Lung (tissue), 16 donors: ENCODE results near the gene OR10A7. TPM values are rescaled to one million over a fixed set of nuclear protein-coding genes. Genes with fewer than 3 reads are reported as not detected.
"Not testable (repeated sequence)": the region's sequence is repeated elsewhere in the genome, so short reads cannot be mapped to it uniquely, and the experiment has no call there.

Experiments
- ATAC-seq: fragments of 200-7000 bp; cut with Tn5 transposase; one replicate; pipeline ENCODE4 v1.9.1; 2020; ENCODE audit warnings: moderate number of reproducible peaks; ENCODE audit not compliant: insufficient read depth, low FRiP score
- DNase-seq, 3 donors: peaks; one replicate each; pipeline ENCODE4 v3.0.0-alpha.2; 2013 to 2017
- H3K27ac ChIP-seq, 2 donors: one replicate each; pipeline ENCODE4 v1.5.1; 2013; ENCODE audit warnings: mild to moderate bottlenecking in 2 of 2, moderate library complexity in 2 of 2, control low read depth in 1 of 2, inconsistent platforms in 1 of 2, low read depth in 1 of 2, low read length in 1 of 2
- H3K27me3 ChIP-seq, 3 donors: one replicate each; pipeline ENCODE4 v1.5.1; 2013; ENCODE audit warnings: low read length in 2 of 3; ENCODE audit not compliant: control insufficient read depth in 3 of 3, insufficient read depth in 3 of 3
- H3K36me3 ChIP-seq, 4 donors: one replicate each; pipeline ENCODE4 v1.5.1; 2013; ENCODE audit warnings: low read length in 4 of 4, mild to moderate bottlenecking in 1 of 4, moderate library complexity in 1 of 4; ENCODE audit not compliant: control insufficient read depth in 4 of 4, insufficient read depth in 4 of 4
- H3K4me1 ChIP-seq, 5 donors: one replicate each; pipeline ENCODE4 v1.5.1; 2013; ENCODE audit warnings: low read length in 5 of 5, mild to moderate bottlenecking in 2 of 5, moderate library complexity in 1 of 5; ENCODE audit not compliant: control insufficient read depth in 5 of 5, insufficient read depth in 5 of 5
- H3K4me3 ChIP-seq: one replicate; pipeline ENCODE4 v1.5.1; 2013; ENCODE audit warnings: mild to moderate bottlenecking, control low read depth, moderate library complexity
- H3K9ac ChIP-seq, 2 donors: one replicate each; pipeline ENCODE4 v1.5.1; 2013; ENCODE audit warnings: low read length in 2 of 2, control low read depth in 1 of 2; ENCODE audit not compliant: insufficient read depth in 1 of 2
- H3K9me3 ChIP-seq, 4 donors: one replicate each; pipeline ENCODE4 v1.5.1; 2013; ENCODE audit warnings: low read length in 3 of 4, mild to moderate bottlenecking in 1 of 4, moderate library complexity in 1 of 4; ENCODE audit not compliant: control insufficient read depth in 4 of 4, insufficient read depth in 3 of 4
- CTCF ChIP-seq: IDR thresholded peaks from 2 replicates; pipeline ENCODE4 v1.5.1; 2012; ENCODE audit warnings: mild to moderate bottlenecking; ENCODE audit errors: control extremely low read depth, extremely low read depth
- WGBS, 2 donors: extraction: QIAGEN DNeasy Blood & Tissue Kit; methylation state at CpG; one replicate each; pipeline ENCODE4 v1.1.7; 2013; 5-methylcytosine and 5-hydroxymethylcytosine counted together
- long read RNA-seq, 5 donors: transcript quantifications; one replicate each; lab custom pipeline, GENCODE V29; 2026
- polyA plus RNA-seq, 2 donors: library from polyadenylated mRNA; stranded (reverse); fragments of 200-250 nt; gene quantifications; one replicate each; pipeline ENCODE4 v1.2.1, GENCODE V29; 2013
- total RNA-seq, 2 donors: library from RNA; depleted of rRNA in 1 of 2; stranded (reverse); fragments of >200 nt in 1 of 2; gene quantifications; one replicate each; pipeline ENCODE4 v1.2.1, GENCODE V29; 2014 to 2021
- donor health status: control.
- donor health status: control.
- donor health status: Bipolar disorder and iron deficiency.
- donor health status: healthy.
- donor health status: DM: yes; HTN: yes; CAD: no.

OR10A7 gene
- total RNA-seq (not detected), polyA plus RNA-seq (not detected)
- long read RNA-seq, donor 1, result 0 reads
- long read RNA-seq, donor 2, result 0 reads
- long read RNA-seq, donor 3, result 0 reads
- long read RNA-seq, donor 4, result 0 reads
- long read RNA-seq, donor 5, result 0 reads

GRCh38 chr12:55220725-55221124 is at the start of gene OR10A7:
OR10A7 (plus strand) TSS chr12:55221025; CDS start chr12:55221025, 0 bp downstream.
- Histone ChIP-seq H3K9me3 (no peaks in the 10 kb centered on the region), H3K9ac (no peak within 1 kb of the TSS), H3K4me3 (no peak within 1 kb of the TSS), H3K27me3 (no peaks in the 10 kb centered on the region), H3K4me1 (no peaks in the 10 kb centered on the region), H3K27ac (no peak within 1 kb of the TSS), H3K36me3 (no peaks in the 10 kb centered on the region)
- TF ChIP-seq CTCF, result no peak
- 87 to 91% methylated on average over 2 of the region's 2 CpGs for WGBS, 2 donors
- ATAC-seq, result no peak
- DNase-seq, result no peak

GRCh38 chr12:55171445-55171844 is 49.4 kb upstream of the OR10A7 start:
- H3K27ac ChIP-seq, result no peak overlapping the region
- H3K36me3 ChIP-seq, result no peaks in the 10 kb centered on the region
- 96 to 97% methylated on average over 2 of the region's 2 CpGs for WGBS, 2 donors
- DNase-seq (no peak), ATAC-seq (no peak)
- H3K4me3 ChIP-seq, result no peak overlapping the region
- no peak for TF ChIP-seq CTCF
- H3K9ac ChIP-seq, result no peak overlapping the region
- no peaks in the 10 kb centered on the region for H3K9me3 ChIP-seq
- no peaks in the 10 kb centered on the region for H3K4me1 ChIP-seq
- no peaks in the 10 kb centered on the region for H3K27me3 ChIP-seq

- WGBS, 2 donors, result 70 to 73% methylated on average over 2 of the region's 2 CpGs
- H3K9me3 ChIP-seq, H3K4me3 ChIP-seq, H3K4me1 ChIP-seq, ATAC-seq, DNase-seq, H3K27ac ChIP-seq, H3K27me3 ChIP-seq, H3K9ac ChIP-seq, H3K36me3 ChIP-seq: not testable (repeated sequence)
Measured at GRCh38 chr12:55171846-55172245, 49.0 kb upstream of the OR10A7 start.

- Histone ChIP-seq H3K27me3 (no peaks in the 10 kb centered on the region), H3K4me1 (no peaks in the 10 kb centered on the region), H3K9ac (no peak overlapping the region), H3K27ac (no peak overlapping the region), H3K36me3 (no peaks in the 10 kb centered on the region), H3K9me3 (no peaks in the 10 kb centered on the region), H3K4me3 (no peak overlapping the region)
- ATAC-seq (no peak), DNase-seq (no peak)
- no peak for TF ChIP-seq CTCF
- WGBS, 2 donors, result 50 to 69% methylated on average over 1 of the region's 1 CpG
Measured at GRCh38 chr12:55172686-55173085, 48.1 kb upstream of the OR10A7 start.
